H1 (cell line): Measurements from ENCODE around the gene ZSWIM7. TPM values are rescaled to one million over a fixed set of nuclear protein-coding genes. Genes with fewer than 3 reads are reported as not detected.

ENCODE experiments used
- ASH2L ChIP-seq: fragments of 200-600, 300-600 bp; sonication (generic); IDR thresholded peaks from one replicate; pipeline ENCODE4 v1.7.1; 2017; ENCODE audit warnings: low read length
- BCL11A ChIP-seq, 2 experiments: IDR thresholded peaks; one replicate each; pipeline ENCODE4 v1.6.1; 2011; ENCODE audit warnings: low read depth in 2 of 2, low read length in 2 of 2, mild to moderate bottlenecking in 2 of 2
- POLR2A ChIP-seq, 2 experiments: IDR thresholded peaks; 1 replicate in 1 of 2; 2 replicates in 1 of 2; pipeline ENCODE4 v1.6.1; 2011; ENCODE audit warnings: low read depth in 2 of 2, low read length in 2 of 2, mild to moderate bottlenecking in 2 of 2; ENCODE audit errors: control extremely low read depth in 1 of 2
- polyA plus RNA-seq, 7 experiments: library from polyadenylated mRNA; depleted of rRNA in 3 of 7; stranded (reverse) in 5 of 7; unstranded in 2 of 7; fragments of >200 nt in 5 of 7; fragments of 200-250 nt in 2 of 7; gene quantifications; 1 replicate in 5 of 7; 2 replicates in 1 of 7; 4 replicates in 1 of 7; pipeline versions ENCODE4 v1.2.1 to v1.2.3, GENCODE V29; 2011 to 2013; ENCODE audit warnings: missing spikeins in 2 of 7, mixed read lengths in 2 of 7
- total RNA-seq: library from RNA; stranded (reverse); fragmentation: NEBNext Ultra II Directional; extraction: Animal tissue kit (Norgen Biotek cat#: 25700); gene quantifications from 2 replicates; pipeline ENCODE4 v1.2.1, GENCODE V29; 2021
- TF ChIP-seq, protein P1 (sequence below): IDR thresholded peaks from 2 replicates; pipeline ENCODE4 v1.6.1; 2012; ENCODE audit warnings: low read length, inconsistent platforms

The ZSWIM7 gene
- total and polyA plus RNA-seq, 2 of the 8 experiments (the other 6 are each of a cell fraction or from before 2014, with no cell fraction given), result 39.3 to 57.7 TPM

DNA sequence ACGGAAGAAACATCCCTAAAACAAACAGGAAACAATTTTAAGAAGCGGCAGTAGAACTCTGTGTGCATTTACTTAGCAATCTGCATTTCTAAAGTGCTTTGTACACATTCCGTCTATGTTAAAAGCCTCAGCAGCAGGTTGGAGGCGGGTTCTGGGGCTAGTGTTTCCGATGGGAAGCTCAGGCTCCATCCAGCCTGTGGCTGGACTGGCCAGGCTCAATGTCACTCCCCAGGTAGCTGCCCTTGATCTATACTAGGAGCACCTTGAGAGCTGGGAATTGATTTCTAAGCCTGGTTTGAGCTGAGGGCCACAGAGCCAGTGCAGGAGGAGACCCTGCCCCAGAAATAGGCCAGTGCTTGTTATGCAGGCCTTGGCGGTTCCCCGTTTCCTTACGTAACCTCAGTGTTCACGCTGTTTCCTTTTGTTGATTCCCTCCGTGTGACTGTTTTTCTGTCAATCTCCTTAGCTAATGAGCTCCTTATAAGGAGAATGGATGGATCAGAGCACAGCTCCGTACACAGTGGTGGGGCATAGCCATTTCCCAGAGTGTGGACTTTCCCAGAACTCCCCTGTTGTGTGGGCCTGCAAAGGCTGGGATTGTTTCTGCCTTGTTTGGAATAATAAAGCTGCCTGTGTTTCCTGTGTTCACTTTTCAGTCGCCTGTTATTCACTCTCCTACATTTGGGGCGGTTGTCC lies 33.2 kb downstream of the ZSWIM7 start (continued):
- TF ChIP-seq POLR2A (IDR thresholded peaks at IDR 0.05; ENCODE audit: control extremely low read depth in 1 of 2, low read depth in 2 of 2, low read length in 2 of 2) (peak in 1 of 2 experiments; percentile 45; a peak in 1 of 3 replicates), BCL11A (IDR thresholded peaks at IDR 0.05; ENCODE audit: low read depth in 2 of 2, low read length in 2 of 2) (no peak), ASH2L (peak; percentile 68)
- TF ChIP-seq, protein P1, sequence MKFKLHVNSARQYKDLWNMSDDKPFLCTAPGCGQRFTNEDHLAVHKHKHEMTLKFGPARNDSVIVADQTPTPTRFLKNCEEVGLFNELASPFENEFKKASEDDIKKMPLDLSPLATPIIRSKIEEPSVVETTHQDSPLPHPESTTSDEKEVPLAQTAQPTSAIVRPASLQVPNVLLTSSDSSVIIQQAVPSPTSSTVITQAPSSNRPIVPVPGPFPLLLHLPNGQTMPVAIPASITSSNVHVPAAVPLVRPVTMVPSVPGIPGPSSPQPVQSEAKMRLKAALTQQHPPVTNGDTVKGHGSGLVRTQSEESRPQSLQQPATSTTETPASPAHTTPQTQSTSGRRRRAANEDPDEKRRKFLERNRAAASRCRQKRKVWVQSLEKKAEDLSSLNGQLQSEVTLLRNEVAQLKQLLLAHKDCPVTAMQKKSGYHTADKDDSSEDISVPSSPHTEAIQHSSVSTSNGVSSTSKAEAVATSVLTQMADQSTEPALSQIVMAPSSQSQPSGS, result peak; percentile 39; the same call in 1 of the 2 replicates
- TF ChIP-seq, all 59 proteins: peak for 15
